SK-N-MC (cell line): ENCODE measurements around the gene FSTL1.

ENCODE experiments used
- EZH2 ChIP-seq: fragments of 200-600 bp; sonication (generic); IDR thresholded peaks from one replicate; pipeline ENCODE4 v1.6.1; 2017; ENCODE audit warnings: antibody characterized with exemption
- FOXP2 ChIP-seq: optimal IDR thresholded peaks from 2 replicates; pipeline ENCODE3; 2011; ENCODE audit warnings: mild to moderate bottlenecking, moderate library complexity; ENCODE audit not compliant: insufficient read depth; ENCODE audit errors: extremely low read length, control extremely low read depth
- POLR2AphosphoS5 ChIP-seq: IDR thresholded peaks from 2 replicates; pipeline ENCODE4 v1.6.1; 2012; ENCODE audit warnings: mild to moderate bottlenecking, low read depth, low read length, borderline replicate concordance

DNA sequence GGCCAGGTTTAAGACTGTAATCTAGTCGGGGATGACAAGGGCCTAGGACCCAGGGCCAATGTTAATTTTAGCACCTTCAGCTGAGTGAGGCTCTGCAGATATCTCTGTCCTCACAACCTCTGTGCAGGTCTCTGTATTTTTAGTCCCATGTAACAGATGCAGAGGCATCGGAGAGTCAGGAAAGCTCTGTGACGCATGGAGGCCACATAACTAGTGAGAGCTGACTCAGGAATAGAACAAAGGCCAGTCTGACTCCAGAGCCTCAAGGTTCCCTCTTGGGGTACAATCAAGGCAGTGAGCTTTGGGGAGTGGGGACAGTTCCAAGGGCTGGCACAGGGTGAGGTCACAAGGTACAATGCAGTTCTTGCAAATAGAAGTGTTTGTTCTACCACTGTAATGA, 31.0 kb downstream of the FSTL1 start:
- TF ChIP-seq EZH2 (no peak), POLR2AphosphoS5 (no peak), FOXP2 (no peak)
